Mesenchymal stem cell (in vitro differentiated cells and primary cell): ENCODE measurements around the gene SMS.
"Not testable (repeated sequence)": the region's sequence is repeated elsewhere in the genome, so short reads cannot be mapped to it uniquely, and the experiment has no call there.

Source experiments
- DNase-seq: peaks from one replicate; pipeline ENCODE4 v3.0.0-alpha.2; 2013
- H2AFZ ChIP-seq: one replicate; pipeline ENCODE4 v1.6.1; 2013; ENCODE audit warnings: low read depth, mild to moderate bottlenecking, control low read depth, inconsistent platforms, low read length, moderate library complexity
- H2AK5ac ChIP-seq: 2 replicates; pipeline ENCODE4 v1.6.1; 2013; ENCODE audit warnings: low read length, moderate library complexity, mild to moderate bottlenecking, inconsistent platforms; ENCODE audit not compliant: severe bottlenecking
- H2BK120ac ChIP-seq: one replicate; pipeline ENCODE4 v1.6.1; 2013; ENCODE audit warnings: low read depth, mild to moderate bottlenecking, inconsistent platforms, low read length, moderate library complexity
- H2BK12ac ChIP-seq, 2 experiments: one replicate each; pipeline ENCODE4 v1.6.1; 2013; ENCODE audit warnings: inconsistent platforms in 2 of 2, low read length in 2 of 2, mild to moderate bottlenecking in 2 of 2, moderate library complexity in 2 of 2, control low read depth in 1 of 2
- H2BK15ac ChIP-seq: one replicate; pipeline ENCODE4 v1.6.1; 2013; ENCODE audit warnings: mild to moderate bottlenecking, low read depth, inconsistent platforms; ENCODE audit not compliant: poor library complexity, severe bottlenecking
- H2BK5ac ChIP-seq: 2 replicates; pipeline ENCODE4 v1.6.1; 2013; ENCODE audit warnings: low read depth, mild to moderate bottlenecking, low read length, control low read depth, inconsistent platforms; ENCODE audit not compliant: poor library complexity, severe bottlenecking
- H3K14ac ChIP-seq, 2 experiments: one replicate each; pipeline ENCODE4 v1.6.1; 2013; ENCODE audit warnings: inconsistent platforms in 2 of 2, low read length in 2 of 2, control low read depth in 1 of 2, mild to moderate bottlenecking in 1 of 2, moderate library complexity in 1 of 2
- H3K18ac ChIP-seq, 2 experiments: one replicate each; pipeline ENCODE4 v1.6.1; 2013; ENCODE audit warnings: inconsistent platforms in 2 of 2, low read length in 2 of 2, control low read depth in 1 of 2, low read depth in 1 of 2, mild to moderate bottlenecking in 1 of 2
- H3K23ac ChIP-seq, 2 experiments: one replicate each; pipeline ENCODE4 v1.6.1; 2013; ENCODE audit warnings: inconsistent platforms in 2 of 2, low read length in 2 of 2, mild to moderate bottlenecking in 2 of 2, moderate library complexity in 2 of 2, control low read depth in 1 of 2
- H3K27ac ChIP-seq: 2 replicates; pipeline ENCODE4 v1.5.1; 2013; ENCODE audit warnings: mild to moderate bottlenecking, moderate library complexity, low read length, control low read depth, inconsistent platforms; ENCODE audit not compliant: poor library complexity, severe bottlenecking
- H3K27me3 ChIP-seq, 2 experiments: 2 replicates each; pipeline versions ENCODE4 v1.6.1 to v1.7.0; 2013; ENCODE audit warnings: low read length in 2 of 2, mild to moderate bottlenecking in 2 of 2, moderate library complexity in 2 of 2, control low read depth in 1 of 2, inconsistent platforms in 1 of 2; ENCODE audit not compliant: control insufficient read depth in 1 of 2, insufficient read depth in 1 of 2
- H3K36me3 ChIP-seq, 2 experiments: 2 replicates each; pipeline versions ENCODE4 v1.6.1 to v1.7.0; 2013; ENCODE audit warnings: low read length in 2 of 2, control low read depth in 1 of 2, inconsistent platforms in 1 of 2, low read depth in 1 of 2, mild to moderate bottlenecking in 1 of 2; ENCODE audit not compliant: insufficient read depth in 2 of 2, control insufficient read depth in 1 of 2
- H3K4ac ChIP-seq, 2 experiments: one replicate each; pipeline ENCODE4 v1.6.1; 2013; ENCODE audit warnings: inconsistent platforms in 2 of 2, low read length in 2 of 2, mild to moderate bottlenecking in 2 of 2, moderate library complexity in 2 of 2, control low read depth in 1 of 2, low read depth in 1 of 2
- H3K4me1 ChIP-seq: 2 replicates; pipeline ENCODE4 v1.6.1; 2013; ENCODE audit warnings: low read depth, low read length, control low read depth; ENCODE audit not compliant: control insufficient read depth, insufficient read depth
- H3K4me2 ChIP-seq: 2 replicates; pipeline ENCODE4 v1.6.1; 2013; ENCODE audit warnings: low read length, mild to moderate bottlenecking, inconsistent platforms; ENCODE audit not compliant: poor library complexity, severe bottlenecking
- H3K4me3 ChIP-seq, 2 experiments: 2 replicates each; pipeline versions ENCODE4 v1.5.1 to v1.7.0; 2013; ENCODE audit warnings: low read length in 2 of 2, mild to moderate bottlenecking in 2 of 2, control low read depth in 1 of 2, low read depth in 1 of 2; ENCODE audit not compliant: insufficient read depth in 1 of 2
- H3K79me1 ChIP-seq: replicated peaks from 2 replicates; pipeline ENCODE4 v1.6.1; 2013; ENCODE audit warnings: mild to moderate bottlenecking, control low read depth, low read length, inconsistent platforms; ENCODE audit not compliant: poor library complexity, severe bottlenecking
- H3K9ac ChIP-seq: 2 replicates; pipeline ENCODE4 v1.7.0; 2013; ENCODE audit warnings: mild to moderate bottlenecking, low read length, moderate library complexity
- H3K9me3 ChIP-seq: 2 replicates; pipeline ENCODE4 v1.7.0; 2013; ENCODE audit warnings: mild to moderate bottlenecking, low read length; ENCODE audit not compliant: control insufficient read depth
- H4K8ac ChIP-seq: one replicate; pipeline ENCODE4 v1.6.1; 2013; ENCODE audit warnings: inconsistent platforms, mild to moderate bottlenecking, low read length, moderate library complexity
- H4K91ac ChIP-seq: one replicate; pipeline ENCODE4 v1.6.1; 2013; ENCODE audit warnings: mild to moderate bottlenecking, low read length, inconsistent platforms
- WGBS: methylation state at CpG from one replicate; pipeline ENCODE4 v1.1.7; 2013; ENCODE audit warnings: mixed read lengths; 5-methylcytosine and 5-hydroxymethylcytosine counted together

Gene SMS

DNA sequence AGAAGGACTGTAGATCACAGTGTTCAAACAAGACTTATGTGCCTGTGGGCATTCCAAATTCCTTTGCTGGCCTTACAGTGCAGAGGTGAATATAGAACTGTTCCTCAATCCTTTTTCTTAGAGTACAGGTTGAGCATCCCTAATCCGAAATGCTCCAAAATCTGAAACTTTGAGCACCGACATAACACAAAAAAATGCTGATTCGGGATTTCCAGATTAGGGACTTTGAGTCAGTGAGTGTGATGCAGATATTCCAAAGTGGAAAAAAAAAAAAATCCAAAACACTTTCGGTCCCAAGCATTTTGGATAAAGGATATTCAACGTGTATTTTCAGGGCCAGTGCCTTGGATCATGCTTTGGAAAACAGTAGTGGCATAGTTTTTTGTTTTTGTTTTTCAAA is 9.2 kb downstream of the SMS start:
- Histone ChIP-seq H4K8ac (no peak overlapping the region), H3K36me3 (no peaks in the 10 kb centered on the region), H3K27me3 (peaks cover 0 to 5% of the 10 kb centered on the region in 2 experiments), H2AFZ (no peak overlapping the region), H2BK12ac (no peak overlapping the region), H2AK5ac (no peak overlapping the region), H3K27ac (no peak overlapping the region), H3K4me3 (no peak overlapping the region), H3K79me1 (no peaks in the 10 kb centered on the region), H3K18ac (no peak overlapping the region), H3K9ac (no peak overlapping the region), H4K91ac (no peak overlapping the region), H3K4me1 (peaks cover 8% of the 10 kb centered on the region), H3K9me3 (no peaks in the 10 kb centered on the region), H3K23ac (no peak overlapping the region), H2BK120ac (no peak overlapping the region), H3K4me2 (no peak overlapping the region), H3K14ac (no peak overlapping the region), H2BK5ac (no peak overlapping the region), H2BK15ac (no peak overlapping the region), H3K4ac (no peak overlapping the region)
- WGBS, result 87% methylated on average over 5 of the region's 5 CpGs
- DNase-seq, result no peak

GRCh38 chrX:21950557-21950956 is 10.0 kb downstream of the SMS start:
- DNase-seq, H3K23ac ChIP-seq, H2BK120ac ChIP-seq, H3K4me2 ChIP-seq, H3K27ac ChIP-seq, H2AK5ac ChIP-seq, H2BK5ac ChIP-seq, H3K36me3 ChIP-seq, H4K91ac ChIP-seq, H3K9ac ChIP-seq, H3K79me1 ChIP-seq, H3K14ac ChIP-seq, H2BK12ac ChIP-seq, H3K27me3 ChIP-seq, H3K4ac ChIP-seq, H3K9me3 ChIP-seq, H2AFZ ChIP-seq, H3K18ac ChIP-seq, H4K8ac ChIP-seq, H2BK15ac ChIP-seq, H3K4me3 ChIP-seq: not testable (repeated sequence)
- peaks cover 10% of the 10 kb centered on the region for H3K4me1 ChIP-seq
- WGBS, result no CpG with 5 or more reads among the region's 1 CpG

- H4K8ac ChIP-seq, result no peak overlapping the region
- H3K4me2 ChIP-seq, result no peak overlapping the region
- no peak overlapping the region for H3K4me3 ChIP-seq
- H3K27me3 ChIP-seq, result peaks cover 0 to 5% of the 10 kb centered on the region in 2 experiments
- H2AK5ac ChIP-seq, result no peak overlapping the region
- H4K91ac ChIP-seq, result no peak overlapping the region
- H3K36me3 ChIP-seq, result peaks cover 0 to 4% of the 10 kb centered on the region in 2 experiments
- H3K4me1 ChIP-seq, result peaks cover 10% of the 10 kb centered on the region
- no peaks in the 10 kb centered on the region for H3K9me3 ChIP-seq
- no peak overlapping the region for H2AFZ ChIP-seq
- no peak overlapping the region for H2BK120ac ChIP-seq
- H3K23ac ChIP-seq, result no peak overlapping the region
- no peak for DNase-seq
- H3K27ac ChIP-seq, result peak overlapping the region; percentile 90
- H3K14ac ChIP-seq, result no peak overlapping the region
- 96% methylated on average over 5 of the region's 6 CpGs for WGBS
- H3K9ac ChIP-seq, result no peak overlapping the region
- H2BK15ac ChIP-seq, result no peak overlapping the region
- no peaks in the 10 kb centered on the region for H3K79me1 ChIP-seq
- no peak overlapping the region for H3K4ac ChIP-seq
- H2BK5ac ChIP-seq, result no peak overlapping the region
- H2BK12ac ChIP-seq, result no peak overlapping the region
- peak overlapping the region in 1 of 2 experiments; percentile 40 for H3K18ac ChIP-seq
Observed at GRCh38 chrX:21952624-21953023, 12.1 kb downstream of the SMS start.

DNA sequence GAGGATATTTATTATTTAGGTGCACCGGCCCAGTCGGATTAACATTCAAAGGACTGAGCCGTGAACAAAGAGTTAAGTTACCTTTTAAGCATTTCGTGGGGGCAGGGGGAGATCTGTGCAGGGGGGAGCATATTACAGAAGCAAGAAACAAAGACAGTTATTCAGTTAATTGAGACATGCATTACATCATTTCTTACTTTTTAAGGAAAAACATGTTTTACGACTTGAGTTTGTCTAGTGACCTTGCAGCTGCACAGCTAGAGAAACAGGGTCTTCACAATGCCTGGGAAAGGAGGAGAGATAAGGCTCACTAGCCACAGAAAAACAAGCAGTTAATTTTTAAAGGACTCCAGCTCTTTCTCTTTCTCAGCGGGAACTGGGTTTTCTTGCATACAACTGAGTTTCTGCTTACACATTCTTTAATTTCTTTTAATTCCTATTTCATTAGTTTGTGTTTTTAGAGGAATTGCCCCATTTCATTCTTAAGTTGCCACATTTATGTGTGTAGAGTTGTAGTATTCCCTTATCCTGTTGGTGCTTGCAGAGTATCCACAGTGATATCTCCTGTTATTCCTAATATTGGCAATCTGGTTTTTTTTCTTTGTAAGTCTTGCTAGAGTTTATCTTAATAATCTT is 12.8 kb downstream of the SMS start:
- H3K4me2 ChIP-seq, H3K23ac ChIP-seq, H3K9ac ChIP-seq, DNase-seq, H3K36me3 ChIP-seq, H3K27me3 ChIP-seq, H3K79me1 ChIP-seq, H2BK120ac ChIP-seq, H3K18ac ChIP-seq, H3K4ac ChIP-seq, H2AFZ ChIP-seq, H2AK5ac ChIP-seq, H2BK5ac ChIP-seq, H3K14ac ChIP-seq, H3K9me3 ChIP-seq, H3K4me3 ChIP-seq, H4K91ac ChIP-seq, H2BK12ac ChIP-seq, H4K8ac ChIP-seq, H2BK15ac ChIP-seq: not testable (repeated sequence)
- 54% methylated on average over 2 of the region's 6 CpGs for WGBS
- peaks cover 10% of the 10 kb centered on the region for H3K4me1 ChIP-seq
- peak overlapping the region; percentile 90 for H3K27ac ChIP-seq
